Astrocyte of the cerebellum (primary cell): ENCODE data around the gene KLHDC8B.

Source experiments
- DNase-seq: peaks from one replicate; pipeline ENCODE4 v3.0.0-alpha.2; 2011; ENCODE audit warnings: low read depth
- H3K4me3 ChIP-seq: 2 replicates; pipeline ENCODE4 v1.5.1; 2011; ENCODE audit warnings: mild to moderate bottlenecking, low read depth, low read length, moderate library complexity
- in situ Hi-C: cut with HindIII; loops from 2 replicates; pipeline ENCODE4 v1.10.0; 2017; ENCODE audit warnings: low sequenced_read_pairs
- TF ChIP-seq, protein P1 (sequence below): IDR thresholded peaks from 2 replicates; pipeline ENCODE4 v1.5.1; 2012; ENCODE audit warnings: low read length, low read depth, moderate library complexity, mild to moderate bottlenecking; ENCODE audit errors: missing control alignments

KLHDC8B gene

DNA sequence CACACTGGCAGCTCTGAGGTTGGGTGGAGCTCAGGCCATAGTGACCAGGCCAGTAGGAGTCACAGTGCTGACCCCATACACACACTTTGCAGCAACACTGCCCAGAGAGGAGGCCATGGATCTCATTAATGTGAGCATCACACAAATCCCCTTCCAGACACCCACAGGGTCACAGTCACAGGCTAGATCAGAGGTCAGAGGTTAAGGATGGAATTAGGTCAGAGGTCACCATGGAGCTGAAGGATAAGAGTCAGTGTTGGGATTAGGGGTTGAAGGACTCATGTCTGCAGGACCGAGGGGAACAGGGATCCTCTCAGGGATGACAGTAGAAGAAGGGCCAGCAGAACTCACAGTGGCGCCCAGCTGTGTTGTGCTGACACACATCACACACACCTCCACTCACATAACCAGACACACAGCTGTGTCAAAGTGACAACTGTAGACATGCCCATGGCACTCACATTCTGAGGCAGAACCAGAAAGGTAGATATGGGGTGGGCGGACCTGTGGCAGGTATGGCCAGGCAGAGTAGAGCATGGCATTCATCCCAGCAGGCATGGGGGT, 18.0 kb upstream of the KLHDC8B start:
- in situ Hi-C loops, result no loop called here
- DNase-seq, result no peak
- TF ChIP-seq, protein P1, sequence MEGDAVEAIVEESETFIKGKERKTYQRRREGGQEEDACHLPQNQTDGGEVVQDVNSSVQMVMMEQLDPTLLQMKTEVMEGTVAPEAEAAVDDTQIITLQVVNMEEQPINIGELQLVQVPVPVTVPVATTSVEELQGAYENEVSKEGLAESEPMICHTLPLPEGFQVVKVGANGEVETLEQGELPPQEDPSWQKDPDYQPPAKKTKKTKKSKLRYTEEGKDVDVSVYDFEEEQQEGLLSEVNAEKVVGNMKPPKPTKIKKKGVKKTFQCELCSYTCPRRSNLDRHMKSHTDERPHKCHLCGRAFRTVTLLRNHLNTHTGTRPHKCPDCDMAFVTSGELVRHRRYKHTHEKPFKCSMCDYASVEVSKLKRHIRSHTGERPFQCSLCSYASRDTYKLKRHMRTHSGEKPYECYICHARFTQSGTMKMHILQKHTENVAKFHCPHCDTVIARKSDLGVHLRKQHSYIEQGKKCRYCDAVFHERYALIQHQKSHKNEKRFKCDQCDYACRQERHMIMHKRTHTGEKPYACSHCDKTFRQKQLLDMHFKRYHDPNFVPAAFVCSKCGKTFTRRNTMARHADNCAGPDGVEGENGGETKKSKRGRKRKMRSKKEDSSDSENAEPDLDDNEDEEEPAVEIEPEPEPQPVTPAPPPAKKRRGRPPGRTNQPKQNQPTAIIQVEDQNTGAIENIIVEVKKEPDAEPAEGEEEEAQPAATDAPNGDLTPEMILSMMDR, result no peak

GRCh38 chr3:49157289-49157688, 14.1 kb upstream of the KLHDC8B start:
- no peak overlapping the region for H3K4me3 ChIP-seq
- in situ Hi-C loops, result no loop called here
- TF ChIP-seq, protein P1, result no peak
- no peak for DNase-seq

More for the DNA sequence above, 18.0 kb upstream of the KLHDC8B start:
- H3K4me3 ChIP-seq, result no peak overlapping the region

- H3K4me3 ChIP-seq, result no peak overlapping the region
- in situ Hi-C loops, result no loop called here
- DNase-seq, result no peak
- TF ChIP-seq, protein P1, result no peak
These were observed 13.2 kb upstream of the KLHDC8B start for GRCh38 chr3:49158103-49158709.

DNA sequence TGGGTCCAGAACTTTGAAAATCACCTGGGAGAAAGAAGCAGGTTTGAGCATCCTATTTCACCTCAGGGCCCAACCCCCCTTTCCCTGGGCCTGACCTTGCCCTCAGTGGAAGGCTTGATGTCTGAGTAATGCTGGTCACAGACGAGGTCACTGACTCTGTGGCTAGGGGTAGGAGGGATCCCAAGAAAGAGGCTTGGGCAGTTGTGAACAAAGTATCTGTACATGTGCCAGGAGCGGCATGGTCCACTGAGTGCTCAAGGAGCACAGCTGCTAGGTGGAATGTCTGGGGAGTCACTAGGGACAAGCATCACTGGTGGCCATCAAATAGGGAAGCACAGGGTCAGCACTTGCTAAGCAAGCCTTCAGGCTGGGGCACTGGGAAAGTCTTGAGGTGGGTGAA, 12.6 kb upstream of the KLHDC8B start:
- in situ Hi-C loops, result no loop called here
- DNase-seq, result no peak
- H3K4me3 ChIP-seq, result no peak overlapping the region
- TF ChIP-seq, protein P1, result no peak

DNA sequence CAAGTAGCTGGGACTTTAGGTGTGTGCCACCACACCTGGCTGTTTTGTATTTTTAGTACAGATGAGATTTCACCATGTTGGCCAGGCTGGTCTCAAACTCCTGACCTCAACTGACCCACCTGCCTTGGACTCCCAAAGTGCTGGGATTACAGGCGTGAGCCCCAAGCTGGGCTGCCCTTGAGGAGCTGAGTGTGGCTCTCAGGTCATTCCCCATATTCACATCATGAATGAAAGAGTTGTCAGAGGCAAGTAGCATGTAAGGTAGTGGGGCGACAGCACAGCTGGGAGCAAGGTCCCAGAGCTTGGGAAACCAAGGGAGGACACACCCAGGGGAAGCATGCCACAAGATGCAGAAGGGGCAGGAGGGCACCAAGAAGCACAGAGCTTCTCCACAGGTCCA, 10.2 kb upstream of the KLHDC8B start:
- TF ChIP-seq, protein P1, result no peak
- no peak for DNase-seq
- H3K4me3 ChIP-seq, result no peak overlapping the region
- in situ Hi-C loops, result no loop called here

GRCh38 chr3:49161808-49162530, 9.4 kb upstream of the KLHDC8B start:
- H3K4me3 ChIP-seq, result no peak overlapping the region
- DNase-seq, result no peak
- TF ChIP-seq, protein P1, result no peak
- in situ Hi-C loops, result no loop called here
